ENCODE results near the gene SYPL2.

- TF ChIP-seq CTCF (IDR thresholded peaks at IDR 0.05; ENCODE audit: insufficient read depth, low read length) (no peak), SPI1 (IDR thresholded peaks at IDR 0.05; ENCODE audit: borderline replicate concordance, low read depth) (no peak), POLR2AphosphoS5 (IDR thresholded peaks at IDR 0.05; ENCODE audit: low read depth) (no peak)
These were observed 26.9 kb downstream of the SYPL2 start for GRCh38 chr1:109493227-109493626.
